Measurements from ENCODE around the gene HIF1AN.

The HIF1AN gene

GRCh38 chr10:100535715-100536353, at the start of gene HIF1AN:
Gene HIF1AN, plus strand, starts transcription at chr10:100535943. Its CDS starts 16 bp downstream, at chr10:100535959.
- peak; percentile 79 for DNase-seq (ENCODE audit: low spot score)

- DNase-seq (ENCODE audit: low spot score), result no peak
Measured at GRCh38 chr10:100487529-100487928, 48.2 kb upstream of the HIF1AN start.

GRCh38 chr10:100489396-100489795, 46.3 kb upstream of the HIF1AN start:
- no peak for DNase-seq (ENCODE audit: low spot score)

- no peak for DNase-seq (ENCODE audit: low spot score)
Measured at GRCh38 chr10:100490531-100490930, 45.2 kb upstream of the HIF1AN start.

GRCh38 chr10:100496567-100496966, 39.2 kb upstream of the HIF1AN start:
- no peak for DNase-seq (ENCODE audit: low spot score)

GRCh38 chr10:100498059-100498458, 37.7 kb upstream of the HIF1AN start:
- DNase-seq (ENCODE audit: low spot score), result no peak

- no peak for DNase-seq (ENCODE audit: low spot score)
Measured at GRCh38 chr10:100501423-100501822, 34.3 kb upstream of the HIF1AN start.

- DNase-seq (ENCODE audit: low spot score), result no peak
Measured at GRCh38 chr10:100502926-100503494, 32.7 kb upstream of the HIF1AN start.

- DNase-seq (ENCODE audit: low spot score), result no peak
Measured at GRCh38 chr10:100504096-100504495, 31.6 kb upstream of the HIF1AN start.

- no peak for DNase-seq (ENCODE audit: low spot score)
Measured at GRCh38 chr10:100505164-100505563, 30.6 kb upstream of the HIF1AN start.

GRCh38 chr10:100506596-100507356, 29.0 kb upstream of the HIF1AN start:
- DNase-seq (ENCODE audit: low spot score), result no peak

GRCh38 chr10:100507357-100507732, 28.4 kb upstream of the HIF1AN start:
- DNase-seq (ENCODE audit: low spot score), result no peak

GRCh38 chr10:100508266-100508665, 27.5 kb upstream of the HIF1AN start:
- no peak for DNase-seq (ENCODE audit: low spot score)

- DNase-seq (ENCODE audit: low spot score), result peak; percentile 46
Measured at GRCh38 chr10:100508691-100509150, 27.0 kb upstream of the HIF1AN start.

GRCh38 chr10:100509241-100509840, 26.4 kb upstream of the HIF1AN start:
- no peak for DNase-seq (ENCODE audit: low spot score)

GRCh38 chr10:100510533-100511308, 25.0 kb upstream of the HIF1AN start:
- no peak for DNase-seq (ENCODE audit: low spot score)

- DNase-seq (ENCODE audit: low spot score), result no peak
Measured at GRCh38 chr10:100515612-100516011, 20.1 kb upstream of the HIF1AN start.

- DNase-seq (ENCODE audit: low spot score), result peak; percentile 64
Measured at GRCh38 chr10:100516847-100517246, 18.9 kb upstream of the HIF1AN start.

- peak; percentile 69 for DNase-seq (ENCODE audit: low spot score)
Measured at GRCh38 chr10:100518761-100519241, 16.9 kb upstream of the HIF1AN start.

- DNase-seq (ENCODE audit: low spot score), result peak; percentile 78
Measured at GRCh38 chr10:100519311-100520051, 16.3 kb upstream of the HIF1AN start, which contains the start of gene SEC31B. Gene SEC31B, minus strand, starts transcription at chr10:100519861. Its CDS starts 2,909 bp downstream, at chr10:100516952.

GRCh38 chr10:100520811-100521210, 14.9 kb upstream of the HIF1AN start:
- no peak for DNase-seq (ENCODE audit: low spot score)

Measured in HuH-7.5 (cell line).